G401 (cell line): ENCODE results near the gene ZCCHC24. TPM values are rescaled to one million over a fixed set of nuclear protein-coding genes. Genes with fewer than 3 reads are reported as not detected.

Source experiments
- DNase-seq: peaks from one replicate; pipeline ENCODE4 v3.0.0-alpha.2; 2015; ENCODE audit warnings: low spot score
- in situ Hi-C: cut with HindIII; loops from 2 replicates; pipeline ENCODE4 v1.10.0; 2016; ENCODE audit warnings: low sequenced_read_pairs, mixed read lengths
- total RNA-seq: library from RNA; depleted of rRNA; stranded (reverse); fragments of >200 nt; shearing (Covaris generic); gene quantifications from 2 replicates; pipeline ENCODE4 v1.2.3, GENCODE V29; 2014

Gene ZCCHC24
- total RNA-seq, 1 experiment from 2014 or later, result 6.8 TPM

GRCh38 chr10:79359816-79360498 is 85.5 kb downstream of the ZCCHC24 start:
- no peak for DNase-seq
- in situ Hi-C loops, result no loop called here

- no peak for DNase-seq
- in situ Hi-C loops, result no loop called here
Observed at GRCh38 chr10:79358811-79359210, 86.6 kb downstream of the ZCCHC24 start.

GRCh38 chr10:79357180-79357579 is 88.2 kb downstream of the ZCCHC24 start:
- no peak for DNase-seq
- in situ Hi-C loops, result no loop called here

GRCh38 chr10:79356104-79356503 is 89.3 kb downstream of the ZCCHC24 start:
- no peak for DNase-seq
- in situ Hi-C loops, result no loop called here

- DNase-seq, result no peak
- in situ Hi-C loops, result no loop called here
Observed at GRCh38 chr10:79355420-79356017, 89.9 kb downstream of the ZCCHC24 start.

- in situ Hi-C loops, result no loop called here
- no peak for DNase-seq
Observed at GRCh38 chr10:79354615-79355014, 90.8 kb downstream of the ZCCHC24 start.

- in situ Hi-C loops, result no loop called here
- no peak for DNase-seq
Observed at GRCh38 chr10:79354141-79354540, 91.3 kb downstream of the ZCCHC24 start.

- in situ Hi-C loops, result no loop called here
- no peak for DNase-seq
Observed at GRCh38 chr10:79353726-79354125, 91.7 kb downstream of the ZCCHC24 start.

GRCh38 chr10:79353000-79353406 is 92.4 kb downstream of the ZCCHC24 start:
- in situ Hi-C loops, result no loop called here
- DNase-seq, result no peak

GRCh38 chr10:79352035-79352877 is 93.2 kb downstream of the ZCCHC24 start:
- in situ Hi-C loops, result no loop called here
- no peak for DNase-seq

GRCh38 chr10:79351332-79351731 is 94.1 kb downstream of the ZCCHC24 start:
- DNase-seq, result no peak
- in situ Hi-C loops, result no loop called here

GRCh38 chr10:79350407-79351154 is 94.8 kb downstream of the ZCCHC24 start:
- in situ Hi-C loops, result no loop called here

GRCh38 chr10:79349766-79350406 is 95.5 kb downstream of the ZCCHC24 start:
- no peak for DNase-seq
- in situ Hi-C loops, result loop anchor here (25.0 kb wide), 1 partner anchor 137 kb away; no protein-coding TSS in a partner anchor

More at GRCh38 chr10:79350407-79351154, 94.8 kb downstream of the ZCCHC24 start:
- no peak for DNase-seq

GRCh38 chr10:79349072-79349491 is 96.3 kb downstream of the ZCCHC24 start:
- in situ Hi-C loops, result loop anchor here (25.0 kb wide), 1 partner anchor 138 kb away; no protein-coding TSS in a partner anchor
- no peak for DNase-seq

GRCh38 chr10:79348640-79348988 is 96.8 kb downstream of the ZCCHC24 start:
- no peak for DNase-seq
- in situ Hi-C loops, result loop anchor here (25.0 kb wide), 1 partner anchor 139 kb away; no protein-coding TSS in a partner anchor

GRCh38 chr10:79347894-79348639 is 97.4 kb downstream of the ZCCHC24 start:
- in situ Hi-C loops, result loop anchor here (25.0 kb wide), 1 partner anchor 139 kb away; no protein-coding TSS in a partner anchor
- peak; percentile 34 for DNase-seq

- in situ Hi-C loops, result loop anchor here (25.0 kb wide), 1 partner anchor 140 kb away; no protein-coding TSS in a partner anchor
- DNase-seq, result peak; percentile 92
Observed at GRCh38 chr10:79347226-79347893, 98.1 kb downstream of the ZCCHC24 start, which contains the start of gene PPIF. TSS of gene PPIF (plus strand) at chr10:79347469. CDS start at chr10:79347549, 80 bp downstream.
